Measurements from ENCODE around the gene TTC1. TPM values are rescaled to one million over a fixed set of nuclear protein-coding genes. Genes with fewer than 3 reads are reported as not detected.
"Not testable (repeated sequence)": the region's sequence is repeated elsewhere in the genome, so short reads cannot be mapped to it uniquely, and the experiment has no call there.

The TTC1 gene
- total and polyA plus RNA-seq, 2 of the 8 experiments (the other 6 are each of a cell fraction or from before 2014, with no cell fraction given) = 25.1 to 63.9 TPM

- not testable (repeated sequence) for H4K5ac ChIP-seq (ENCODE audit: insufficient read length, low read depth, low read length); FAIRE-seq; H3K27ac ChIP-seq (ENCODE audit: low read depth, low read length); H3K4me3 ChIP-seq (ENCODE audit: extremely low read depth in 1 of 4, insufficient read depth in 2 of 4, low read depth in 3 of 4, low read length in 4 of 4); H4K20me1 ChIP-seq (replicated peaks in 1 of 2; ENCODE audit: control insufficient read depth in 1 of 2, insufficient read depth in 2 of 2, low read length in 2 of 2); H3K18ac ChIP-seq (ENCODE audit: extremely low read depth, low read length); H4K8ac ChIP-seq (ENCODE audit: extremely low read depth, insufficient read depth, low read length); H2AFZ ChIP-seq (ENCODE audit: low read length); H2BK12ac ChIP-seq (ENCODE audit: low read depth, low read length); H3K4me2 ChIP-seq (ENCODE audit: insufficient read depth in 1 of 2, low read depth in 2 of 2, low read length in 2 of 2); H3K27me3 ChIP-seq (replicated peaks in 1 of 4; ENCODE audit: control insufficient read depth in 3 of 4, extremely low read depth in 1 of 4, insufficient read depth in 3 of 4, low read length in 3 of 4); H3K79me1 ChIP-seq (ENCODE audit: low read depth, low read length); H2BK120ac ChIP-seq (replicated peaks; ENCODE audit: low read depth, low read length); H4K91ac ChIP-seq (replicated peaks; ENCODE audit: insufficient read length, low read length); H3K4ac ChIP-seq (replicated peaks; ENCODE audit: insufficient read length, low read depth, low read length); H2BK20ac ChIP-seq (ENCODE audit: low read length); H2AK5ac ChIP-seq (ENCODE audit: low read depth, low read length); H3K23ac ChIP-seq (ENCODE audit: insufficient read length); H3K9ac ChIP-seq (replicated peaks in 1 of 4; ENCODE audit: extremely low read depth in 1 of 4, low read depth in 3 of 4, low read length in 3 of 4); H2BK15ac ChIP-seq (ENCODE audit: low read length); H2BK5ac ChIP-seq (ENCODE audit: low read depth, low read length); H3K56ac ChIP-seq (replicated peaks; ENCODE audit: insufficient read length, low read depth, low read length); H3K23me2 ChIP-seq (ENCODE audit: low read depth, low read length); DNase-seq (ENCODE audit: low read depth in 1 of 2, low spot score in 2 of 2); H3K4me1 ChIP-seq (replicated peaks in 1 of 4; ENCODE audit: control insufficient read depth in 3 of 4, insufficient read depth in 4 of 4, low read length in 3 of 4); H3K14ac ChIP-seq (ENCODE audit: insufficient read length); H3K9me3 ChIP-seq (ENCODE audit: insufficient read depth in 2 of 2, low read depth in 1 of 2, low read length in 1 of 2)
- POLR2A ChIA-PET (ENCODE audit: partially characterized antibody) = interaction anchor here (0.6 kb wide), 1 partner anchor 16 kb away, joined by 3 read pairs; no protein-coding TSS in a partner anchor
- Histone ChIP-seq H3K36me3 (ENCODE audit: control insufficient read depth in 2 of 4, insufficient read depth in 4 of 4, low read length in 3 of 4) (peaks cover 0 to 44% (median 15%) of the 10 kb centered on the region in 4 experiments; a peak in 6 of 8 replicates), H3K79me2 (ENCODE audit: control insufficient read depth in 1 of 2, insufficient read depth in 2 of 2, low read length in 2 of 2) (peaks cover 11 to 48% of the 10 kb centered on the region in 2 experiments)
- WGBS, 2 experiments (ENCODE audit: extremely low coverage in 1 of 2, insufficient coverage in 1 of 2, insufficient read length in 1 of 2, insufficient replicate concordance in 2 of 2, low coverage in 1 of 2, low lambda C conversion rate in 2 of 2, missing lambda C conversion rate in 1 of 2) = 93% methylated on average over 5 of the region's 6 CpGs; no CpG with 5 or more reads in 1 of the 2 experiments
- CTCF ChIA-PET (ENCODE audit: partially characterized antibody) = interaction anchor here (2.7 kb wide), 1 partner anchor 8 kb away, joined by 11 read pairs; no protein-coding TSS in a partner anchor
Measured at GRCh38 chr5:160014197-160014596, 5.3 kb downstream of the TTC1 start.

Data from H1 (cell line).